Measurements from ENCODE around the gene ENOSF1. TPM values are rescaled to one million over a fixed set of nuclear protein-coding genes. Genes with fewer than 3 reads are reported as not detected.
"Not testable (repeated sequence)": the region's sequence is repeated elsewhere in the genome, so short reads cannot be mapped to it uniquely, and the experiment has no call there.

ENOSF1 gene
- total RNA-seq, 3 donors from 2014 or later, result 72.0 to 132 (median 95.2) TPM

DNA sequence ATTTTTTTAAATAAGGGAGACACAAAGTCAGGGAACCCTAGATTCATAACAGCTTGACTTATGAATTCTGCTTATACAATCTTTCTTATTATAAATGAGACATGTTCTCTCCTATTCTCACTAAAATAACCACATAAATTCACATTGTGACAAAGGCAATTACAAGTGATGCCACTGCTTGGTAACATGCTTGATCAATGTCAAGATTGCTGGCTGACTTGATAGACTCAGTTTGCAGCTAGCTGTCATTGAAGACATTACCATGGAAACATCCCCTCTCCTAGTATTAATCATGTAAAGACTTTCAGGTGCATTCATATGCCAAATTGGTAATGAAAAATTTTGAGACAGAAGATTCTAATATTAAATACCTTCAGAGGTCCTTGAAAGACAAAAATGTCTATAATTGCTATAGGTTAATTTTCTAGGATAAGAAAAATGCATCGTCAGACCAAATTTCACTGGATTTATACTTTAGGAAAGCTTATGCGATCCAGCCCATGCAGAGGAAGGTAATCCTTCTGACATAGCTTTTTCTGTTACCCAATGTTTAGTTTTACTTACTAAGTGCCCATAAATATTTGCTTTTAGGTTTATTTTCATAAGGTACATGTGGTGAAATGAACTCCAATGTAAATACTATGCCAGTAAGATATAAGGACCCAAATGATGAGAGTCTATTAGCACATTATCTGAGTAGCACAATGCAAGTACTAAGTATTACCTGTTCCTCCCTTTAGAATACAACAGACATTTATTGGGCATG is 32.6 kb upstream of the ENOSF1 start:
- H3K4me1 ChIP-seq (ENCODE audit: low read depth), result no peaks in the 10 kb centered on the region
- intact Hi-C loops (cut with DNase I, micrococcal nuclease), result no loop called here
- TF ChIP-seq, protein P1, sequence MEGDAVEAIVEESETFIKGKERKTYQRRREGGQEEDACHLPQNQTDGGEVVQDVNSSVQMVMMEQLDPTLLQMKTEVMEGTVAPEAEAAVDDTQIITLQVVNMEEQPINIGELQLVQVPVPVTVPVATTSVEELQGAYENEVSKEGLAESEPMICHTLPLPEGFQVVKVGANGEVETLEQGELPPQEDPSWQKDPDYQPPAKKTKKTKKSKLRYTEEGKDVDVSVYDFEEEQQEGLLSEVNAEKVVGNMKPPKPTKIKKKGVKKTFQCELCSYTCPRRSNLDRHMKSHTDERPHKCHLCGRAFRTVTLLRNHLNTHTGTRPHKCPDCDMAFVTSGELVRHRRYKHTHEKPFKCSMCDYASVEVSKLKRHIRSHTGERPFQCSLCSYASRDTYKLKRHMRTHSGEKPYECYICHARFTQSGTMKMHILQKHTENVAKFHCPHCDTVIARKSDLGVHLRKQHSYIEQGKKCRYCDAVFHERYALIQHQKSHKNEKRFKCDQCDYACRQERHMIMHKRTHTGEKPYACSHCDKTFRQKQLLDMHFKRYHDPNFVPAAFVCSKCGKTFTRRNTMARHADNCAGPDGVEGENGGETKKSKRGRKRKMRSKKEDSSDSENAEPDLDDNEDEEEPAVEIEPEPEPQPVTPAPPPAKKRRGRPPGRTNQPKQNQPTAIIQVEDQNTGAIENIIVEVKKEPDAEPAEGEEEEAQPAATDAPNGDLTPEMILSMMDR (IDR thresholded peaks at IDR 0.05), result no peak
- no peaks in the 10 kb centered on the region for H3K9me3 ChIP-seq
- DNase-seq (no peak), ATAC-seq (no peak)
- H3K36me3 ChIP-seq (ENCODE audit: low read depth), result no peaks in the 10 kb centered on the region
- no peak overlapping the region for H3K4me3 ChIP-seq

DNA sequence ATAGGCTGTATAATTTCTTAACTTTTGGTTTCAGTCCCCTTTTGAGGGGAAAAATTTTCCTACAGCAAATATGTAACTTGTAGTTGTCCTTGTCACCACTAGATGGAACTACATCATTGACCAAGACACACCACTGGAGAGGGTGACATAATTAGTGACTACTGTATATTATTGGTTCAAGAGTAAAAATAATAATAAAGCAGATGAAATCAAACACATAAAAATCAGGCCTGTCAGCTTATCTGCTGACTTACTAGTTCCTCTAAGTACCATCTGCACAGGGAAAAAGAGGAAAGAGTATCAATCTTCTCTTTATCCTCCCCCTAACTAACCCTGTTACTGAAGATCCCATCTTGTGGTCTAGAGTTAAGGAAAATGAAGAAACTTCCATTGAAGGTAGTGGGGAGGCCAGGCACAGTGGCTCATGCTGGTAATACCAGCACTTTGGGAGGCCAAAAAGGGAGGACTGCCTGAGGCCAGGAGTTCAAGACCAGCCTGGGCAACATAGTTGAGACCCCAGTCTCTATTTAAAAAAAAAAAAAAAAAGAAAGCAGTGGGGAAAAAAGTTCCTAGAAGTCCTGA is 29.6 kb upstream of the ENOSF1 start:
- TF ChIP-seq, protein P1 (IDR thresholded peaks at IDR 0.05), result peak; percentile 34
- no peaks in the 10 kb centered on the region for H3K36me3 ChIP-seq (ENCODE audit: low read depth)
- H3K4me3 ChIP-seq, result no peak overlapping the region
- DNase-seq, result no peak
- H3K9me3 ChIP-seq, result no peaks in the 10 kb centered on the region
- intact Hi-C loops (cut with DNase I, micrococcal nuclease), result no loop called here
- no peaks in the 10 kb centered on the region for H3K4me1 ChIP-seq (ENCODE audit: low read depth)
- ATAC-seq, result peak; percentile 75

DNA sequence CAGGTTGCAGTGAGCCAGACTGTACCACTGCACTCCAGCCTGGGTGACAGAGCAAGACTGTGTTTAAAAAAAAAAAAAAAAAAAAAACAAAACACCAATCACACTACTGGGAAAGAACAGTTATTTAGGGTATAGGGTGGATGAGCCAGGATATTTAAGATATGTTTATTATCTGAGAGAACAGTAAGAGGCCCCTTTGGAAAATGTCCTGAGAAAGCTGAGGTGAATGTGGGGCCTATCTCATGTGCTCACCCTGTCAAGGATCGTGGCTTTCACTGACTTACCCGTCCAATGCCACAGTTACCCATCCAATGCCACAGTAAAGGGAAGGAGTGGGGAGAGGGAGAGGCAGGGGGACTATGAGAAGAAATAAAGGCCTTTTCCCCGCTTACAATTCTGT is 19.9 kb upstream of the ENOSF1 start:
- ATAC-seq (no peak), DNase-seq (no peak)
- Histone ChIP-seq H3K9me3 (no peaks in the 10 kb centered on the region), H3K4me1 (ENCODE audit: low read depth) (no peaks in the 10 kb centered on the region), H3K36me3 (ENCODE audit: low read depth) (no peaks in the 10 kb centered on the region), H3K4me3 (no peak overlapping the region)
- intact Hi-C loops (cut with DNase I, micrococcal nuclease), result no loop called here
- TF ChIP-seq, protein P1 (IDR thresholded peaks at IDR 0.05), result no peak

DNA sequence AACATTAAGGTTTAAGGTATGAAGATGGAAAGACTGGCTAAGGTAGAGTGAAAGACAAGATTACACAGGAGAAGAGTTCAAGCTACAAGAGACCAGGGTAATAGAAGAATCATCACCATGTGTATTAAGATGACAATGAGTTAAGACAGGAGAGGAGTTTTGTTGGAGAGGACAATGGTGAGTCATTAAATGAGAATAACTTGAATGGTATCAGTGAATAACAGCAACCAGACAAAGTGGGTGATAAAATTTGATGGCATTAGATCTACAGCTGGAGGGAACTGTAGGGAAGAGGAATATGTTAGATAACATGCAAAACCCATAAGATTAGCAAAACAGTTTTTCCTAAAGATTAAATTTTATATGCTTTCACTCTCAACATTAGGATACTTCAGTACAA is 18.8 kb upstream of the ENOSF1 start:
- intact Hi-C loops (cut with DNase I, micrococcal nuclease), result no loop called here
- Histone ChIP-seq H3K4me3 (no peak overlapping the region), H3K36me3 (ENCODE audit: low read depth) (no peaks in the 10 kb centered on the region), H3K9me3 (no peaks in the 10 kb centered on the region), H3K4me1 (ENCODE audit: low read depth) (no peaks in the 10 kb centered on the region)
- no peak for ATAC-seq
- TF ChIP-seq, protein P1 (IDR thresholded peaks at IDR 0.05), result no peak
- DNase-seq, result no peak

DNA sequence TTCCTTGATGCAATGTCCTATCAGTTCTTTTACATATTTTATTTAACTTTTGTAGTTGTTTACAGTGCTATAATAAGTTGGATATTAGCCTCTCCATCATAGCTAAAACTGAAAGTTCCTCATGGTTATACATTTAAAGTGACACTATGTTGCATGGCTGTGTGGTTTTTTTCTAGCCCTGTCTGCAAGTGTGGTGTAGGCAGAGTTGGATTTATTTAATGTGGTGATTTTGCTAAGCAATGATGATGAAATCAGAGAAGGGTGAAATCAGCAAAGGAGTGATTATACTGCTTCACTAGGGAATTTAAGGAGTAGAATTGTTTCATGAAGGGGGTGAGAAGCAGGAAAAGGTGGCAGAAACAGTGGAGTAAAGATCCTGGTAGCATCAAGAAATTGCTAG is 18.3 kb upstream of the ENOSF1 start:
- TF ChIP-seq, protein P1 (IDR thresholded peaks at IDR 0.05), result no peak
- Histone ChIP-seq H3K4me1 (ENCODE audit: low read depth) (no peaks in the 10 kb centered on the region), H3K36me3 (ENCODE audit: low read depth) (no peaks in the 10 kb centered on the region), H3K9me3 (no peaks in the 10 kb centered on the region), H3K4me3 (no peak overlapping the region)
- no peak for DNase-seq
- intact Hi-C loops (cut with DNase I, micrococcal nuclease), result no loop called here
- no peak for ATAC-seq

DNA sequence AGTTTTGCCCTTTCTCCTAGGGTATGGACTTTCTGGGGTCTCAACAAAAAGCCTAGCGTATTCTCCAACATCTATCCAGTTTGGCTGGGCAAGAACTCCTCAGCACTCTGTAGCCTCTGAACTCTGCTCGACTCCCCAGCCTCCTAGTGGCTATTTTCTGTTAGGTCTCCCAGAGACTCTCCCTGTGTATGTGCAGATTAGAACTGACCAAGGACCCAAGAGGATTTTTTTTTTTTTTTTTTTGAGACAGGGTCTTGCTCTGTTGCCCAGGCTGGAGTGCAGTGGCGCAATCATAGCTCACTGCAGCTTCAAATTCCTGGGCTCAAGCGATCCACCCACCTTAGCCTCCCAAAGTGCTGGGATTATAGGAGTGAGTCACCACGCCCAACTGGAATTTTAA is 17.7 kb upstream of the ENOSF1 start:
- H3K4me3 ChIP-seq; DNase-seq; H3K36me3 ChIP-seq (ENCODE audit: low read depth); intact Hi-C loops (cut with DNase I, micrococcal nuclease); H3K4me1 ChIP-seq (ENCODE audit: low read depth); H3K9me3 ChIP-seq: not testable (repeated sequence)
- peak; percentile 36 for ATAC-seq

All from mucosa of descending colon (tissue), 3 donors.